Stimulated activated naive CD8-positive, alpha-beta T cell treated with anti-CD3 and anti-CD28 coated beads, Interleukin-15, Interleukin-2, amounts not matched to agents 100 ng/mL and 50 ng/mL, for 24 hours (primary cell): ENCODE results near the gene ERF.
"Not testable (repeated sequence)": the region's sequence is repeated elsewhere in the genome, so short reads cannot be mapped to it uniquely, and the experiment has no call there.

Experiments
- H3K27ac Mint-ChIP-seq: one replicate; pipeline ENCODE4 v1.8.0; 2021; ENCODE audit warnings: mild to moderate bottlenecking, mixed read lengths
- H3K27me3 Mint-ChIP-seq: one replicate; pipeline ENCODE4 v1.8.0; 2021; ENCODE audit warnings: mixed read lengths
- H3K36me3 Mint-ChIP-seq: one replicate; pipeline ENCODE4 v1.8.0; 2021; ENCODE audit warnings: low read depth, mixed read lengths
- H3K4me1 Mint-ChIP-seq: one replicate; pipeline ENCODE4 v1.8.0; 2021; ENCODE audit warnings: low read depth, mixed read lengths
- H3K4me3 Mint-ChIP-seq: one replicate; pipeline ENCODE4 v1.8.0; 2021; ENCODE audit warnings: mild to moderate bottlenecking, mixed read lengths
- H3K9me3 Mint-ChIP-seq: one replicate; pipeline ENCODE4 v1.8.0; 2021; ENCODE audit warnings: mixed read lengths

ERF gene

DNA sequence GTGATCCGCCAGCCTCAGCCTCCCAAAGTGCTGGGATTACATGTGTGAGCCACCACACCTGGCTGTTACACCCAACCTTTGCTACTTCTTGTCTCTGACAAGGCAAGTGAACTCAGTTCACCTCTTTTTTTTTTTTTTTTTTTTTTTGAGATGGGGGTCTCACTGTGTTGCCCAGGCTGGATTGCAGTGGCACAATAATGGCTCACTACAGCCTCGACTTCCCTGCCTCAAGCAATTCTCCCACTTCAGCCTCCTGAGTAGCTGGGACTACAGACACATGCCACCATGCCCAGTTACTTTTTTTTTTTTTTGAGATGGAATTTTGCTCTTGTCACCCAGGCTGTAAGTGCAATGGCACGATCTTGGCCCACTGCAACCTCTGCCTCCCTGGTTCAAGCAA is 2.9 kb upstream of the ERF start:
- not testable (repeated sequence) for H3K27me3 Mint-ChIP-seq, H3K9me3 Mint-ChIP-seq, H3K36me3 Mint-ChIP-seq, H3K4me3 Mint-ChIP-seq, H3K27ac Mint-ChIP-seq
- H3K4me1 Mint-ChIP-seq: peaks cover 14% of the 10 kb centered on the region

DNA sequence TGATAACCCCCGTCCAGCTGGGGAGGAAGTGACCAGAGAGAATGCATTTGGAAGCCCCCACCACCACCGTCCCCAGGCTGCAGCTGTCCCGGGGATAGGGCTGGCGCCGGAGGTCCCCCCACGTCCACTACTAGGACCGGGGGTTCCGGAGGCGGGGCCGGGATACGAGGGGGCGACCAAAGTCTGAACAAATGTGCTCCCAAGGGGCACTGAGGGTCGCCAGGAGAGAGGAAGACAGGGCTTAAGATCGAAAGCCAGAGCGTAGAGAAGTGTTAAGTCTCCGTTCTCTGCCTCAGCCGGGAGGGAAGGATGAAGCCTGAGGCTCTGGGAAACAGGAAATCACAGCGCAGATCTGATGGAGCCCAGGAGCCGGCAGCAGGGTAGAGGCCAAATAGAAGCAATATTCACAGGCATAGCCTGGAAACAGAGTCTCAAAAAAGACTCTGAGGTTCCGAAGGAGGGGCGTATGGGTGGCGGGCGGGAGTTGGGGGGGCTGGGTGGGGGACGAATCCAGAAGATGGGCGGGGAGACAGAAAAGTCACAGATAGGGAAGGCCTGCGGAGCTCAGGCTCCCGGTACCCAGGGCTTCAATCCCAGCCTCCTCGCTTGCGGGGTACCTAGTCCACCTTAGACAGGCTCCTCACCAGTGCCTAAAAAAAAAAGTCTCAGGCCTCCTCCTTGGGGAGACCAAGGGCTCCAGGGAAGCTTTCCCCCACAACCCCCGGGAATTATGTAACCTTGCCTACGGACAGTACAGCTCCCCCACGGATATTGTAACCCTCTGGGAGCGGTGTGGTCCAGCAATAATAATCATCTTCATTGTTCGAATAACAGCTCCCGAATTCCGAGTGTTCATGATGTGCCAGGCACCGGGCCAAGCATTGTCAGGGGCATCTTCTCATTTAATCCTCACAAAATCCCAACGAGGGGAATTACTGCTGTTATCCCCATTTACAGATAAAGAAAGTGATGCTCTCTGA is 1.1 kb upstream of the ERF start:
- Mint-ChIP-seq H3K4me1 (peaks cover 22% of the 10 kb centered on the region), H3K4me3 (peak overlapping the region; percentile 59), H3K36me3 (peaks cover 7% of the 10 kb centered on the region), H3K27ac (no peak overlapping the region), H3K27me3 (peaks cover 3% of the 10 kb centered on the region), H3K9me3 (no peaks in the 10 kb centered on the region)

DNA sequence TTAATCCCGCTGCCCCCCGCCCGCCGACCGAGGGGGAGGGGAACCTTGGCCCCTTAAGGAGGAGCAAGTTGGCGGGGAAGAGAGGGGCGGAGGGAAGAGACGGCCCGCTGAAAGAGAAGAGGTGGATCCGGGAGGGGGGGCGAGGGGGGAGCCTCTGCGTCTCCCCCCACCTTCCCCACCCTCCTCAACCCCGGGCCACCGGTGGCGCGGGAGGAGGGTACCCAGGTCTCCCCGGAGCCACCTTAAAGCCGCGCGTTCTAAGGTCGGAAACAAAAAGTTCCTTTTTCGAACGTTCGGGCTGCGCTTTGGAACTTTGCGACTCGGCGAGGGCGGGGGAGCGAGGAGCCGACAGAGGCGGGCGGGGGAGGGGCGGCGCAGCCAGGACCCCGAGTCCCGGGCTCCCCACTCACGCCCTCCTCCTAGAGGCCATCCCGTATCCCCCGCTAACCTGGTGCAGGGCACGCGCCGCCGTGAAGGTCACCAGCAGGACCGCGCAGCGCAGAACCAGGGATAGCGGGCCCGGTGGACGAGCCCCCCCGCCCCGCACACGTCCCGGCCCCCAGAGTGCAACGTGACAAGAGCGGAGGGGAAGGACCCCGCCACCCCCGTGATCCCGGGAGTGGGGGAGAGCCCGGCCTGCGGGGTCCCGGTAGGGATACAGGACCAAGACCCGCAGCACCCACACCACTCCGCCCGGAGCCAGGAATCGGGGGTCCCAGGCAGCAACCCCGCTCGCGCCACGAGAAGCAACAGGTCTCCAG is 659 bp downstream of the ERF start:
- Mint-ChIP-seq H3K4me3 (peak overlapping the region; percentile 74), H3K36me3 (peaks cover 19% of the 10 kb centered on the region), H3K4me1 (peaks cover 26% of the 10 kb centered on the region), H3K27ac (peak overlapping the region; percentile 68), H3K9me3 (no peaks in the 10 kb centered on the region), H3K27me3 (peaks cover 3% of the 10 kb centered on the region)

GRCh38 chr19:42253245-42254088 is 1.5 kb downstream of the ERF start:
- Mint-ChIP-seq H3K27ac (peak overlapping the region; percentile 96), H3K36me3 (peaks cover 23% of the 10 kb centered on the region), H3K9me3 (no peaks in the 10 kb centered on the region), H3K27me3 (peaks cover 3% of the 10 kb centered on the region), H3K4me1 (peaks cover 26% of the 10 kb centered on the region), H3K4me3 (peak overlapping the region; percentile 93)

DNA sequence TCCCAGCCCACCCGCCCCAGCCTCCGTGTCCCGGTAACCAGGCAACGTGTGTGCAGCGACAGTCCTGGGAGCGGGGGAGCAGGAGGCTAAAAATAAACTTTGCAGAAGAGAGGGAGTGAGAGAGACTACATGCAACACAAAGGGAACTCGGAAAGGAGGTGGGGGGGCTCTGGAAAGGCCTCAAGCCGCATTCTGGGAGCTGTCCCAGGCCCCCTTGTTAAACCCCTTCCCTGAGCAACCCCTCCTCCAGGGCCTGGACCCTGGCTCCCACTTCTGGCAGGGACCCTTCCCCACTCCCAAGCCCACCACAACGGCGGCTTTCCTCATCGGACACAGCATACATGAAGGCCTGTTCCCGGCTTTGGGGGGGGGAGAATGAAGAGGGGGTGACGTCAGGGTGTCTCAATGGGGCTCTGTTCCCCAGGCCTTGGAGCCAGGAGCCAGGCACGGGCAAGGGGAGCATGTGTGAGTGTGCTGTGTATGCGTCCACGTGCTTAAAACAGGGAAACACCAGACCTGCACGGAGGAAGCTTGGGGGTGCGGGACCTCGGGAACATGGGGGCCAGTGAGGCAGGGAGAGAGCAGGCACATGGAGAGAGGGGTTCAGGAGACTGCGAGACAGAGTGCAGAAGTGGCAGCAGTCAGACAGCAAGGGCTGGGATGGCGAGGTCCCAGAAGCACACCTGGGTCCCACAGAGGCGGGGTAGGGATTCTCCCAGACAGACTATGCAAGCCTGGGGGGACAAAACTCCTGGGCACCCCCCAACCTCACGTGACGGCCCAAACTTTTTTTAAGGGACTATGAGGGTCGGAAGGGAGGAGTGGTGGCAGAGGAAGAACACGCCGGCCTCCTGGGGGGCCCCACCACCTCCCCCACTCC is 2.3 kb downstream of the ERF start:
- H3K4me3 Mint-ChIP-seq: peak overlapping the region; percentile 93
- H3K27ac Mint-ChIP-seq: peak overlapping the region; percentile 96
- peaks cover 26% of the 10 kb centered on the region for H3K4me1 Mint-ChIP-seq
- peaks cover 3% of the 10 kb centered on the region for H3K27me3 Mint-ChIP-seq
- H3K36me3 Mint-ChIP-seq: peaks cover 23% of the 10 kb centered on the region
- H3K9me3 Mint-ChIP-seq: no peaks in the 10 kb centered on the region

DNA sequence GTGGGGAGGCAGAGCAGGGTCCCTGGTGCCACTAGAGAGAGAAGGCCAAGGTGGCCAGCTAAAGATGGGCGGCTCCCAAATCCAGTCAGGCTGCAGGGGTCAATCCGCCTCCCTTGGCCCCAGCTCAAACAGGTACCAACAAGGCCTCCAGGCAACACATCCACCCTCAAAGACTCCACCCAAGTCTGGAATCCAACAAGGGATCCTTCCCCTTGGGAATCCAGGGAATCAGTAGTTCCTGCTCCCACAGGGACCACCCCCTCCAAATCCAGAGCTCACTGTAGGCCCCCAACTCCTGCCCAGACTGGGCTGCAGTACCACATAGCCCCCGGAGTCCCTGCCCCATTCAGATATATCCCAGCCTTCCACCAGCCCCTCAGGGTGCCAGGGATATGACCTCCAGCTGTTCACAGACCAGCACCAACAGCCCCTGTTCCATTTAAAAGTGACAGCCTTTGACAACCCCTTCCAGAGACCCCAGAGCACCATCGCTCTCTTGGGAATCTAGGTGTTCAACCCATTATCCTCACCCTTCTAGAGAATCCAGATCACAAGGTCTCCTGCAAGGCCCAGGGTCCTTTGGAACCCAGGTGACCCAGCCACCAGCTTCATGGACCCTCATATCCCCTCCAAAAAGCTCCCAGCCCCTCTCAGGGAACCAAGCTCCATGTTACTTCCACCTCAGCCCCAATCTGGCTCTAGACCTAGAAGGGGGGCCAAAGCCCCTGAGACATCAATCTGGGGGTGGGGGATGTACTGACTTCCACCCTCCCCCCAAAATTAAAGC is 3.2 kb downstream of the ERF start:
- Mint-ChIP-seq H3K36me3 (peaks cover 23% of the 10 kb centered on the region), H3K27me3 (peaks cover 3% of the 10 kb centered on the region), H3K27ac (peak overlapping the region; percentile 96), H3K4me1 (peaks cover 31% of the 10 kb centered on the region), H3K9me3 (no peaks in the 10 kb centered on the region), H3K4me3 (peak overlapping the region; percentile 93)

DNA sequence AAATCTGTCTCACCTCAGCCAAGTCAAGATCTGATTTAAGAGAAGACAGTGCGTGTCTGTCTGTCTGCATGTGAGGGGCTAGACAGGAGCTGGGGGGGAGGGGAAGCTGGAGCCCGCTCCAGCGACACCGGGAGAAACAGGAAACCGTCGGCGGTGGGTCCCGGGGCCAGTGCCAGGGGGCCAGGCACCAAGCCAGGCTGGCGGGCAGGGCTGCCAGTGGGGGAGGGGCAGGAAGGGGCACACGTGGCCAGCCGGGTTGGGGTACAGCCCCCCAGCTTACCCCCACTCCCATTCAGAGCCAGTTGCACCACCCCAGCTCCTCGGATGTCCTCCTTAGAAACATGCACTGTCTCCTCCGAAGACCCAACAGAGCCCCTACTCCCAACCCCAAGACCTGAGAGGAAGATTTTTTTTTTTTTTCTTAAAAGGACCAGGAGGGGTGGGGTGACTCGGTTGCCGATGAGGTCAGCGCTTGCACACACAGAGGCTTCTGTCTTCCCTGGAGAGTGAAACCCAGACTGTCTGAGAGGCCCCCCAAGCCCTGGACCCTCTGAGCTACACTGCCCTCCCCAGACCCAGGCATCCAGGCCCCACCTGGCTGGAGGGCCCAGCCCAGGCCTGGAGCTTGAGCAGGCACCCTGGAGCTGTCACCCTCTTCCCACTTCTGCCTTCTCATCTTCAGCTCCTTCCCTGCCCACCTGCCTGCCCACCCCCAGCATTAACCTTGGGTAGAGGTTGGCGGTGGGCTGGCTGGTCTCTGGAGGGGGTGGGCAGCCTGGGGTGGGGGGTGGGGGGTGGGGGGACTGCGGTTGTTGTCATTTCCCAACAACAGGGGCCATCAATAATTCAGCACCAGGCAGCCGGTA is 4.0 kb downstream of the ERF start:
- peak overlapping the region; percentile 75 for H3K27ac Mint-ChIP-seq
- H3K36me3 Mint-ChIP-seq: peaks cover 28% of the 10 kb centered on the region
- peaks cover 30% of the 10 kb centered on the region for H3K4me1 Mint-ChIP-seq
- no peaks in the 10 kb centered on the region for H3K9me3 Mint-ChIP-seq
- H3K27me3 Mint-ChIP-seq: no peaks in the 10 kb centered on the region
- H3K4me3 Mint-ChIP-seq: peak overlapping the region; percentile 45

DNA sequence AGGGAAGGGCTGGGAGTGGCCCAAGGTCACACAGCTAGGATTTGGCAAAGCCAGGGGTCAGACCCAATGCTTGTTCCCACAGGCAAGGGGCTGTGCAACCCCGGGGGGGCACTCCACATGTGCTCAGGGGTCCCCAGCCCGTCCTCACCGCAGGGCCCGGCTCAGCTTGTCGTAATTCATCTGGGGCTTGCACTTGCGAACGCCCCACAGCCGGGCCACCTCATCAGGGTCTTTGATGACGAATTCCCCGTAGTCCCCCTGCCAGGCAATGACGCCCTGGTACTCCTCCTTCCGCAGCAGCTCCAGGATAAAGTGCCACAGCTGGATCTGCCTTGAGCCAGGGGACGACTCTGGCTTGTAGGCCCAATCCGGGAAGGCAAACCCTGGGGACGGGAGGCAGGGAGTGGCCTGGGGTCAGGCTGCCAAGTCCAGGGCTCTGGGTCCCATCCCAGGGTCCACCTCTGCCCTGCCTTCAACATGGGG is 4.7 kb downstream of the ERF start:
- peak overlapping the region; percentile 45 for H3K4me3 Mint-ChIP-seq
- H3K9me3 Mint-ChIP-seq: no peaks in the 10 kb centered on the region
- H3K27me3 Mint-ChIP-seq: no peaks in the 10 kb centered on the region
- peak overlapping the region; percentile 75 for H3K27ac Mint-ChIP-seq
- peaks cover 33% of the 10 kb centered on the region for H3K4me1 Mint-ChIP-seq
- H3K36me3 Mint-ChIP-seq: peaks cover 28% of the 10 kb centered on the region

DNA sequence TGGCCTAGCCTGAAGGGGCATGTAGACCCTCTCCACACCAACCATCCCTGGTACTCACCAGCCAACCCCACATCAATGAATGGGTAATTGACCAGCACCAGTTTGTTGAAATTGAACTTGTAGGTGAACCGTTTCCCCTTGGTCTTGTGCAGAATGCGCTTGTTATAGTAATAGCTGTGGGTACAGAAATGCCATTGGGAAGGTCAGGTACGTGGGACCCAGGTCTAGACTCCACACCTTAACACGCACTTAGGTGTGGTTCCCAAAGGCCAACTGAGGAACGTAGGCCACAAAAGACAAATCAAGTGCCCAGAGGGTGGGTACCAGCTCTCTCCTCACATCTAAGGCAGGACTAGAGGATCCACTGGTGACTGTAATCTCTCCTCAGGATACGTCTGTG is 5.2 kb downstream of the ERF start:
- Mint-ChIP-seq H3K9me3 (no peaks in the 10 kb centered on the region), H3K4me1 (peaks cover 37% of the 10 kb centered on the region), H3K4me3 (no peak overlapping the region), H3K36me3 (peaks cover 28% of the 10 kb centered on the region), H3K27ac (peak overlapping the region; percentile 75), H3K27me3 (no peaks in the 10 kb centered on the region)

DNA sequence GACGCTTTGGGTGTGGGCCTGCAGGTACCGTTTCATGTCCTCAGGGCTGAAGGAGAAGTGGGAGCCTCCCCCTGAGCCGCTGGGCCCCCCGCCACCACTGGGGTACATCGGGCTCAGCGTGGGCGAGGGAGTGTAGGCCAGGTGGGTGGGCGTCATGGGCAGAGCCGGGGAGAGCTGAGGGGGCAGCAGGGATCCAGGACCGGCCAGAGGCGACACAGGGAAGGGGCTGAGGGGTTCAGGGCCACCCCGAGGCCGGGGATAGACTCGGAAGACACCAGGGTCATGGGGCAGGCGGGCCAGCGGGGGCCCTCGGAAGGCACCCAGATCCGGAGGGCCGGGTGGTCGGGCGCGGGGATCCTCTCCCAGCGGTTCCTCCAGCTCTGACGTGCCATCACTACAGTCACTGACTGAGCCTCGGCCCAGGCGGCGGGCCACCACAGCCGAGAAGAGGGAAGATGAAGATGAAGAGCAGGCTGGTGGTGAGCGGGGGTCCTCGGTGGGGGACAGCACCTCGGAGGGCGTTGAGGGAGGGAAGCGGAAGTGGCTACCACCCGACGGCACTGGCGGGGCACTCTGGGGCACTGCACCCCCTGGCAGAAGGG is 5.7 kb downstream of the ERF start:
- Mint-ChIP-seq H3K9me3 (no peaks in the 10 kb centered on the region), H3K4me1 (peaks cover 41% of the 10 kb centered on the region), H3K4me3 (no peak overlapping the region), H3K36me3 (peaks cover 28% of the 10 kb centered on the region), H3K27me3 (no peaks in the 10 kb centered on the region), H3K27ac (no peak overlapping the region)

DNA sequence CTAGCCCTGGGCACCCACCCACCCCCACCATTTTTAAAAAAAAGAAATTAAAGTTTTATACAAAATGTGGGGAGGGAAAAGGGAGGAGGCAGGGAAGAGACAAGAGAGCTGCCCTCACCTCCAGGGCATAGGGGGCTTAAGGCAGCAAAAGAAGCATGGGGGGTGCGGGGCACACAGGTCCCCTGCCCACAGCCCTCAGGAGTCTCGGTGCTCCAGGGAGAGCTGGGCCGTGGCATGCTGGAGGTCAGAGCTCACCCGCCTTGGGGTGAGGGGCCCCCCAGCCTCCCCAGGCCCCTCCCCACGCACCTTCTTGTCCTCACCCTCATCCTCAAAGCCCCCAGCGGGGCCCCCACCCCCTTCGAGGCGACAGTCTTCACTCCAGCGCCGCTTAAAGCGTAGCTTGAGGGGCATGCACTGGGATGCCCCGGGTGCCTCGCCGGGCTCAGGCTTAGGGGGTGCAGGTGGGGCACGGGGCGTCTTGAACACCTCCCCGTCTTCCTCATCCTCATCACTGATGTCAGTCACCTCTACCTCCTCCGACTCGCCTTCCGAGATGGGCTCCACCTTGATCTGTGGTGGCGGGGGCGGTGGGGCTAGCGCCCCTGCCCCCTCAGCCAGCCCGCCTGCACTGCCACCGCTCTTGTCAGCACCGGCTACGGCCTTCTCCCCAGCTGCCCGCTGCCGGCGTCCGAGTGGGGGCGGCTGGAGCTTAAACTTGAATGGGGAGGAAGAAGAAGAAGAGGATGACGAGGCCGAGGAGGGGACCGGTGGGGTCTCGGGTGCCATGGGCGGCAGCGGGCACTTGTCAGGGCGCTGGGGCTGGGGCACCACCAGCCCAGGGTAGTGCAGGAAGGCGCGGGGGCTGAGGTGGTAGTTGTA is 6.4 kb downstream of the ERF start:
- Mint-ChIP-seq H3K4me1 (peaks cover 42% of the 10 kb centered on the region), H3K27me3 (no peaks in the 10 kb centered on the region), H3K36me3 (peaks cover 28% of the 10 kb centered on the region), H3K4me3 (no peak overlapping the region), H3K27ac (no peak overlapping the region), H3K9me3 (no peaks in the 10 kb centered on the region)
